Measurements from ENCODE around the gene REV3L.

DNA sequence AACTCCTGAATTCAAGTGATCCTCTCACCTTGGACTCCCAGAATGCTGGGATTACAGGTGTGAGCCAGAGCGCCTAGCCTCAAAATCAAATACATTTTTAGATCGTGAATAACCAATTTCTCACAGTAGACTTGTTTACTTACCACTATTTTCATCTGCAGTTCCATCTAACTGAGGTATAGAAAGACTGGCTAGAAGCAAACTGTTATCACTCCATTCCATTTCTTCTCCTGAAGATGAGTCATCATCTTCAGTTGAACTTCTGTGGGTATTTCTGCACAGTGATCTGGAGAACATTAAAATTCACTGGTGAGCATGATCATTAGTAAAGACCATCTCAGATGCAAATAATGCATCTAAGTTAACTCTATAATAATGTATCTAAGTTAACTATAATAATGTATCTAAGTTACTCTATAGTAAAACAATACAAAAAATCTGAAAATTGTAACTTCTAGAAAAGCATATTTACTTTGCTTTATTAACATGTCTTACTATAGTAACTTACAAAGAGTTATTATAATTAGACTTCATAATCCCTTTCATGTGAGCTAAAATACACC, 105.4 kb downstream of the REV3L start:
- no peak for TF ChIP-seq POLR2A (IDR thresholded peaks at IDR 0.05; ENCODE audit: low read depth, low read length)
- no peak for TF ChIP-seq POLR2AphosphoS5 (IDR thresholded peaks at IDR 0.05; ENCODE audit: low read depth, low read length)
- no peak for TF ChIP-seq TAF1 (IDR thresholded peaks at IDR 0.05; ENCODE audit: low read depth, low read length)
